ENCODE measurements around the gene FAAP20. TPM values are rescaled to one million over a fixed set of nuclear protein-coding genes. Genes with fewer than 3 reads are reported as not detected.

The FAAP20 gene
- total and polyA plus RNA-seq, 9 of the 15 experiments (the other 6 are each of a cell fraction or from before 2014, with no cell fraction given), result 0.58 to 143 (median 9.9) TPM

- TF ChIP-seq ZNF165 (CRISPR knock-in tag; IDR thresholded peaks at IDR 0.05; ENCODE audit: borderline replicate concordance) (no peak), FOXK2 (conservative IDR thresholded peaks at IDR 0.05 in 1 of 2, IDR thresholded peaks at IDR 0.05 in 1 of 2; ENCODE audit: low read depth in 2 of 2) (peak; percentile 91 to 97), MECOM (CRISPR knock-in tag; IDR thresholded peaks at IDR 0.05) (no peak), ATF1 (CRISPR knock-in tag; IDR thresholded peaks at IDR 0.05) (peak; percentile 99), ATF1 (tag; IDR thresholded peaks at IDR 0.05) (peak; percentile 100), TOE1 (IDR thresholded peaks at IDR 0.05; ENCODE audit: borderline replicate concordance) (peak; percentile 62), TOE1 (CRISPR knock-in tag; IDR thresholded peaks at IDR 0.05; ENCODE audit: borderline replicate concordance, low read depth) (no peak), FOXP1 (CRISPR knock-in tag; IDR thresholded peaks at IDR 0.05) (peak; percentile 63; the same call in 1 of the 2 replicates), MAFF (IDR thresholded peaks at IDR 0.05; ENCODE audit: low read length) (0 out of 2 replicates have a peak, but pooled peaks have one; percentile 8), TFAP4 (CRISPR knock-in tag; IDR thresholded peaks at IDR 0.05; ENCODE audit: borderline replicate concordance) (peak; percentile 98), SAFB (IDR thresholded peaks at IDR 0.05; ENCODE audit: borderline replicate concordance, low read depth, low read length) (peak; percentile 57; the same call in 1 of the 2 replicates), ZBTB49 (CRISPR knock-in tag; IDR thresholded peaks at IDR 0.05; ENCODE audit: borderline replicate concordance) (no peak), SRSF3 (IDR thresholded peaks at IDR 0.05; ENCODE audit: insufficient read depth, low read length) (no peak), CBX2 (IDR thresholded peaks at IDR 0.05; ENCODE audit: insufficient read depth, low read length, poor library complexity, severe bottlenecking) (no peak), E2F6 (IDR thresholded peaks at IDR 0.05; ENCODE audit: borderline replicate concordance in 1 of 2, extremely low read depth in 1 of 2, insufficient read depth in 1 of 2, insufficient read length in 1 of 2, low read depth in 1 of 2, low read length in 1 of 2, poor library complexity in 1 of 2, severe bottlenecking in 1 of 2) (peak in 1 of 2 experiments; percentile 16), PREB (CRISPR knock-in tag; IDR thresholded peaks at IDR 0.05) (no peak), POLR2AphosphoS2 (IDR thresholded peaks at IDR 0.05; ENCODE audit: low read length) (no peak), CREB1 (IDR thresholded peaks at IDR 0.05) (peak; percentile 100), CREB1 (CRISPR knock-in tag; IDR thresholded peaks at IDR 0.05) (peak; percentile 100)
These were observed 14.0 kb downstream of the FAAP20 start (continued) for GRCh38 chr1:2180297-2181245.
